GM21515 (cell line): ENCODE data around the gene MEP1A.
"Not testable (repeated sequence)": the region's sequence is repeated elsewhere in the genome, so short reads cannot be mapped to it uniquely, and the experiment has no call there.

ENCODE experiments used
- ATAC-seq: cut with Tn5 transposase; IDR thresholded peaks from one replicate; pipeline ENCODE4 v1.9.1; 2021; ENCODE audit not compliant: unreplicated experiment

MEP1A gene

DNA sequence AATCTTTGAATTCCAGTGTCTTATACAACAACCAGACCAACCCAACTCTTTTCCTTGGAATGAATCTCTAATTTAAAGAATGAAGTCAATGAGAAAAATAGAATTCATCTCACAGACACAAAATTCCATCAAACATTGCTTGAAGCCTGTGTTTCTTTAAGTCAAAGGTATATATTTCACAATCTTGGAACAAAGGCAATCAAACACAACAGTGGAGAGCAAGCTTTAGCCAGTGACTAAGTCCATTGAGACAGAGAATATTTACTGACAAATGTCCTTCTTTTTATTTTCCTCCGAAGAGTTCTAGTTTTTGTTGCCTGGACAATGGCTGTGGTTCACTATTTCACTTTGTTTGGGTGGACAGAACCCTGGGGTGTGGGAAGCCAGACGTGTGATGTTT is 35.8 kb downstream of the MEP1A start:
- no peak for ATAC-seq

DNA sequence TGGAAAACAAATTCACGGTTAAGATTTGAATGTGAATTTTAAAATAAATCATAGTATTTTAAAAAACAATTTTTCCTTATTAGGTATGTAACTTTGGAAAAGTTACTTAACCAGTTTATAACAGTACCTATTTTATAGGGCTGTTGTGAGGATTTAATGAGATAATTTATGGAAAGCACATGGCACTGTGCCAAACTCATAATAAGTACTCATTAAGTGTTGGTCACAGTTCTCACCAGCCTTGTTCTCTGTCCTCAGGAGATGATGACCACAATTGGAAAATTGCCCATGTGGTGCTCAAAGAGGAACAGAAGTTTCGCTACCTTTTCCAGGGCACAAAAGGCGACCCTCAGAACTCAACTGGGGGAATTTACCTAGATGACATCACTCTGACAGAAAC is 39.6 kb downstream of the MEP1A start:
- no peak for ATAC-seq

DNA sequence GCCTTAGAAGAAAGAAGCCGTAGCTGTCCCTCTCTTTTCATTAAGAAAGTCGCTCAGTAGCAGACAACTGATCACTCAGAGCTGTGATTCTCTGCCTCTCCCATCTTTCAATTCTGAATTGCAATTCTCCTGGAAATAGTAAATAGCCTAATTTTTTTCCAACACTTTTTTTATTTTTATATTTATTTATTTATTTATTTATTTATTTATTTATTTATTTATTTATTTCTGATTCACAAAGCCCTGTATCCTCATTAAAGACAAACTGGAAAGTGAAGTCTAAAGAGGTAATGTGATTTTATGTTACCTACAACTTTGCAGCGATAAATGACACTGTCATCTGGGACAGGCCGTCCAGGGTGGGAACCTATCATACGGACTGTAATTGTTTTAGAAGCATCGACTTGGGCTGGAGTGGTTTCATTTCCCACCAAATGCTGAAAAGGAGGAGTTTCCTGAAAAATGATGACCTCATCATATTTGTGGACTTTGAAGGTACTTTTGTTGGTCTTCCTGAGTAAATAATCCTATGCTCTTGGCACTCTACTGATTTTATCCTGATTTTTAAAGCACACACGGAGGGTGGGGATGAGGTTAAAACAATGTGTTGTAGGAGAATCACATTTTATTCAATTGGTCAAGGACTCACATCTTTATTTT is 41.2 kb downstream of the MEP1A start:
- not testable (repeated sequence) for ATAC-seq

DNA sequence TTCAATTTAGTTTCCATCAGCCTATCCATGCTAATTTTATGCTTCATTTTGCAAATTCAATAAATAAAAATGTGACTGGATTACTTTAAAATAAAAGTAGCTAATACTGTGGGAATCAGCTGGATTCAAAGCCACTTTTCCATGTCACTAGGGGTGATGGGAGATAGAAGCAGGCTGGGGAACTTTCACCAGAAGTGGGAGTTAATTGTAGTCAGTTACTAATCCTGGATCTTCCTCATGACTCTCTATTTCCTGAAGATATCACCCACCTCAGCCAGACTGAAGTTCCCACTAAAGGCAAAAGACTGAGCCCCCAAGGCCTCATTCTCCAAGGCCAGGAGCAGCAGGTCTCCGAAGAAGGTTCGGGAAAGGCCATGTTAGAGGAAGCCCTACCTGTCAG is 41.8 kb downstream of the MEP1A start:
- ATAC-seq, result not testable (repeated sequence)

DNA sequence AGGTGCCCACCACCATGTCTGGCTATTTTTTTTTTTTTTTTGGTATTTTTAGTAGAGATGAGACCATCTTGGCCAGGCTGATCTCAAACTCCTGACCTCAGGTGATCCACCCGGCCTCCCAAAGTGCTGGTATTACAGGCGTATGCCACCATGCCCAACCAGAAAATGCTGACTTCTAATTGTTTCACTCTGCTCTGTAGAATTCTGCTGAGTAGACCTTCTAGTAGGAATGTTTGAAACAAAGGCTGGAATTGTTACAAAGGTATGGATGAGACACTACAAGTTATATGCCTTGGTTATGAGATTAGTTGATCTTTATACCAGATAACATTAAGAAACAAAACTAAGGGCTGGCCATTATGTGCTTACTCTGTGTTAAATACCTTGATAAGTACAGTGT is 44.8 kb downstream of the MEP1A start:
- no peak for ATAC-seq

DNA sequence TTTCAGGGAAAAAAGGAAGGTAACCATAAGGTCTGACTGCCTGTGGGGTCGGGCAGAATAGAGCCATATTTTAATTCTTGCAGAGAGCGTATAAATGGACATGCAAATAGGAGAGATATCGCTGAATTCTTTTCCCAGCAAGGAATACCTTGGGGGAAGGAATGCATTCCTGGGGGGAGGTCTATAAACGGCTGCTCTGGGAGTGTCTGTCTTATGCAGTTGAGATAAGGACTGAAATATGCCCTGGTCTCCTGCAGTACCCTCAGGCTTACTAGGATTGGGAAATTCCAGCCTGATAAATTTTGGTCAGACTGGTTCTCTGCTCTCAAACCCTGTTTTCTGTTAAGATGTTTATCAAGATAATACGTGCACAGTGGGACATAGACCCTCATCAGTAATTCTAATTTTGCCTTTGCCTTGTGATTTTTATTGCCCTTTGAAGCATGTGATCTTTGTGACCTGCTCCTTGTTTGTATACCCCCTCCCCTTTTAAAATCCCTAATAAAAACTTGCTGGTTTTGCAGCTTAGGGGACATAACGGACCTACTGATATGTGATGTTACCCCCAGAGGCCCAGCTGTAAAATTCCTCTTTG is 49.2 kb downstream of the MEP1A start:
- not testable (repeated sequence) for ATAC-seq

DNA sequence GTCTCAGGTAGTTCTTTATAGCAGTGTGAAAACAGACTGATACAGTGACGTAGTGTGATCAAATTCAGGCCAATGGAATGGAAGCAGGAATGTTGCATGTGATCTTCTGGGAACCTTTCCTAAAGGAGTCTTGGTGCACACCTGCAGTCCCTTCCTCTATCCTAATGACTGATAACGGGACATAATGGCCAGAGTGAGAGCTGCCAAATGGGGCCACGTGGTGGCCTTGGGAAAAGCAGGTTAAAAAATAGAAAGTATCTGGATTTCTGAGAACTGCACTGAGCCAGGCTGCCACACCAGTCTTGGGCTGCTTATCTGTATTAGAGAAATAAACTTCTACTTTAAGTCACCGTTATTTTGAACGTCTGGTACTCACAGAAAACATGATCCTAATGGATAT is 51.9 kb downstream of the MEP1A start:
- no peak for ATAC-seq

DNA sequence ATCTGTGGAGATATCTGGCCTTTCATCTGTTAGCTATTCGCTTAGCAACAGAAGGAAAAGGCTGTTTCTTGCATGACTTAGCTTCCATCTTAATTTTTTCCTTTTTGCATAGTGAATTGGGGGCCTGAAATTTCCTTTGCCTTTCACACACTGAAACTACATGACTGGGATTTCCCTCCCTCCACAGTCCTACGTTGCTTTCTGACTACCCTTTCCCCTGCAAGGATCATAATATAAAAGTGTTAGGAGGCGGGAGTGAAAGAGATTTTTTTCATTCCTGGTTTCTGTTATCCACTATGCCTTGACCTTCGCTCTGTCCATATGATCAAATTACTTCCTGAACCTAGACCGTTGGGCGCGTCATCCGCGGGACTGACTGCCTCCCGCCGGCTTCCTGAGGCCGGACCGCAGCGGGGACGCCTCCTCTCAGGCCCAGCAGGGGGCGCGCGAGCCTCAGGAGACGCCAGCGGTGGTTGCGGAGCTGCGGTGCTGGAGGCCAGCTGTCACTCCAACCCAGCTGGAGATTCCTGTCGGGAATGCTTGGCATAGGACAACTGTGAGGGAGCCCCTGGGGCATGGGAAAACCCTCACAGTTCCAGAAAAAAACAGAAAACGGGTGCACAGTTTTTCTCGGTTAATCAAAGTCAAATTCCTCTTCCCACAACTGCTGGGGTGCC is 55.6 kb downstream of the MEP1A start:
- ATAC-seq, result peak; percentile 91

DNA sequence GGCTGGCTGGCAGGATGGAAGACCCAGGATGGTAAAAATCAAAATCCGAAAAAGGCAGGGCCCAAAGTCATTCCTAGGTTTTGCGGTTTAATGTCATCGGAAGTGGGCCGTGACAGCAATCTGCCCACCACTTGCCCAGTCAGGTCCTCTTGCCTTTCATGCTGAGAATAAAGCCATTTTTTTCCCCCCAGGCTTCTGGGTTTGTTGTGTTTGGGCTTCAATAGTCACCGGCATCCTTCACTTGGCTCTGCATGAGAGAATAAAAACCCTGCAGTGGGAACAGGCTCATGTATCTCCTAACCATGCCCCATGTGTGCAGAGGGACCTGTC is 56.1 kb downstream of the MEP1A start:
- no peak for ATAC-seq

DNA sequence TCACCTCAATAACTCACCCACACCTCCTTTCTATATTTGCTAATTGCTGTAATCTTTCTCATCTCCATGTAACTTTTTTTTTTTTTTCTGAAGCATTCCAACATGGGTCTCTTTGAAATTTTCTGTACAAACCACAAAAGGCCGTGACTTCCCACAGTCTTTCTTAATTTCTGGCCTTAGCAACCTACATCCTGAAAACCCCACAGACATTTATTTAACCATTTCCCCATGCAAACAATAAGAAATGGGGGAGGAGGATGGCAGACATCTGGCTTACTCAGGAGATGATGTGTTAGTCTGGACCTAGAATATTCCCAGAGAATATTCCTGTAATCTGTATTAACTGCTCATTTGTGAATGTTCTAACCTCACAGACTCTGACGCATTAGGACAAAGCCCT is 57.6 kb downstream of the MEP1A start:
- no peak for ATAC-seq

DNA sequence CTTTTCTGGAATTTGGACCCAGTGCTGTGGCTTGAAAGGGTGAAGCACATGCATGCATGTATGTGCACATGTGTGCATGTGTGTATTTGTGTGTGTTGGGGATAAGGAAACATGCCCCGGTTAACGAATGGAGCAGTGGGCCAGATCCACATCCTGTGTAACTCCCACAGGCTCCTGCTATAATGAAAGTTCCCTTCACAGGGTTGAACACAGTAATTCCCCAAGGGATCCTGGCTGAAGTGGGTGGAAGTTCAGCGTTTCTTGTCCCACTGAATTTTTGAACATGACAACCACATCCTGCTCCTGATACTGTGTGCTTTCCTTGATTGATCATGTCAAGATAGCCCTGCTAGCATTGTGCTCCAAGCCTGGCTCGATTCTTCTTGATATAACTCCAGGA is 58.4 kb downstream of the MEP1A start:
- not testable (repeated sequence) for ATAC-seq

DNA sequence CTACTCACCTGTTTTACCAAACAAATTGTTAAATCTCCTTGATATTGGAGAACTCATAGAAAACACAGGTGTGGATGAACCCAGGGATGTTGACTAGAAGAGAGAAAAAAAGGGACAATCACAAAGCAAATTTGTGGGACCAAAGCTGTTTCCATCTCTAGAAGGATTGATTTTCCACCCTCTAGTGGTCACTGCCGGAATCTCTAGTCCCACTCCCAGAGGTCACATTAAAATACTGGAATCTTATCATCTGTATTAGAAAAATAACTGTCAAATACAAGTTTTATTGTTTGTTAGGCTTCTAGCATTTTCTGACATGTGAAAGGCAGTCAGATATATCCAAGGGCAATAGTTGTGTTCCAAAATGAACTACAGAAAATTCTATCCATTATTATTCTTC is 62.8 kb downstream of the MEP1A start:
- ATAC-seq, result peak; percentile 58

DNA sequence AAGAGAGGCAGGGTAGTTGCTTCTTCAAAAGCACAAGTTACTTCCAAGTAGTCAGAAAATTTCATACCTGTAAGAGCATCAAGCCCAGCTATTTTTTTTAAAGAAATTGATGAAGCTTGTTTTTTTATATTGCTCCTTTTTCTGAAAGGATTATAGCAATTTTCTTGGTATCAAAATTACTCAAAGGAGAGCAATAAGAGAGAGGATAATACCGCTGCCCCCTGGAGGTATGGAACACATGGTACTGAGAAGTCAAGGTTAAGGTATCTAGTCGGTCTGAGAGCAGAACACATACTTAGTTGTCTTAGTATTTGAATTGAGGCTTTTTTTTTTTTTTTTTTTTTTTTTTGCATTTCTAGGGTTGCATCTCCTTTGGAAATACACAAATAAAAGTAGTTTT is 69.2 kb downstream of the MEP1A start:
- ATAC-seq, result no peak

DNA sequence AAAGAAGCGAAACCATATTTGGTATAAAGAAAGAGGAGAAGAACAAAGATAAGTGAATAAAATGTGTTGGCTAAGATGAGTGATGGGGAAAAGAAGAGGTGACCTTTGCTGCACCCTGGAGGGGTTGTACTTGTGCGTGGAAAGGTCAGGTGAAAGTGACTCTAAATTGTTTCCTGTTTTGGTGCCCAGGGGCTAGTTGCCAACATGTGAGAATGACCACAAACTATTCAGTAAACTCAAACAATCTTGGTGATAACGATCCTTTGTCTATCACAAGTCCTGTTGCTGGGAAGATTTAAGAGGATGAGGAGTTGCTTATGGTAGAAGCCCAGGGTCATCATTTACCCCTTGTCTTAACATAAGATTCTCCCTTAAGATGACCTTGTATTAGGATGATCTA is 70.6 kb downstream of the MEP1A start:
- no peak for ATAC-seq

DNA sequence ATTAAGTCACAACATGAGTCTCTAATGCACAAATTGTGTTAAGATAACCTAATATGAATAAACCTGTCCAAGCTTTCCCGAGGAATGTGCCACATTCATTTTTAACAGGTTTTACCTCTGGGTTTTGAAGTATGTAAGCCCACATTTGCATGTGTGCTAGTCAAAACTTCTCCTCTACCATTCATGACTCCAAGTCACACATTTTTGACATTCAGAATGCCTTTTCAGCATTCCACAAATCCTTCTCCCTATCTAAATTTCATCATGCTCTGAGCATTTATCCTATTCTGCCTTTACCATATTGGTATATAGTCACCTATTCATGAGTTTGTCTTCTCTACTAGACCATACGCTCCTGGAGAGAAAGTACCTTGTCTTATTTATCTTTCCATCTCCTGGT is 72.0 kb downstream of the MEP1A start:
- no peak for ATAC-seq

DNA sequence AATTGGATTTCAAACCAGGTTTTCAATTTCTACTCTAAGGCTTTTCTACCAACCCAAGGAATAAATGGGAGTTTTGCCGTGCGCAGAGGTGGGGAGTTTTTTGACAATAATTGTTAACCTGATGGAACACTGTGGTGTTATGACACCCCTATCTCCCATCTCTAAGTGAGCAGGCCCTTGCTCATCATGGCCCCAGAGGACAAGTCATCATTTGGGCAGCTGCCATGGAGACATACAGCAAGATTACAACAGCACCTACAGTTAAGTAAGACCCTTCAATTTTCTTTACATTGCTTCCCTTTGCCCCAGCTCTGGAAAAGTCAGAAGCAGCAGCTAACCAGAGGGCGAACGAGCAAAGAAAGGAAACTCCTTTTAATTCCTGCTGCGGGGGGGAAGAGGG is 74.2 kb downstream of the MEP1A start:
- ATAC-seq, result no peak

DNA sequence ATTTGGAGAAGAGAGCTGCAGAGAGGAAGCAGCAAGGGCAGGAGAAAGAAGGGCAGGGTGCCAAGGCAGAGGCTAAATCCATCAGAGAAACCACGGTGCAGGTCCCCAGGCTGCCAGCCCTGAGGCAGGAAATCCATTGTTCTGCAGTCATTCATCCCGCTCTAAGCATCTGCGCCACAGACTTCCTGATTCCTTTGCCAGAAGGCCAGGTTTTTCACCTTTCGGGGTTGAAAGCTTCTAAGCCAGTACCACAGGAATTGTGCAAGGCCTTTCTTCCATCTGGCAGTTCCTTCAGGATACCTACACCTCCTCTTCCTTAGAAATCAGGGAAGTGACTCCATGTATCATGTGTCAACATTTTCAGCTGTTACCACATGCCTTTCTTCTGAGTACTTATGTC is 82.9 kb downstream of the MEP1A start:
- no peak for ATAC-seq

DNA sequence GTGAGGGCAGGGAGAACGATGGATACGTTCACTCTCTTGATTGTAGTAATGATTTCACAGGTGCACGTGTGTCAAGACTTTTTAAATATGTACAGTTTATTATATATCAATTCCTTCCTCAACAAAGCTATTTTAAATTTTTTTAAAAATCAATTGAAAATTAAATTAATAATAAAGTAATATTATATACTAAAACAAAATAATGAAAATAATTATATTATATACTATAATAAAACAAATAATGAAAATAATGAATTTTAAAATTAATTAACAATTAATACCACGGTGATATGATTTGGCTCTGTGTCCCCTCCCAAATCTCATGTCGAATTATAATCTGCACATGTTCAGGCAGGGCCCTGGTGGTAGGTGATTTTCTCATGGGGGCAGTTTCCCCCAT is 85.8 kb downstream of the MEP1A start:
- no peak for ATAC-seq

DNA sequence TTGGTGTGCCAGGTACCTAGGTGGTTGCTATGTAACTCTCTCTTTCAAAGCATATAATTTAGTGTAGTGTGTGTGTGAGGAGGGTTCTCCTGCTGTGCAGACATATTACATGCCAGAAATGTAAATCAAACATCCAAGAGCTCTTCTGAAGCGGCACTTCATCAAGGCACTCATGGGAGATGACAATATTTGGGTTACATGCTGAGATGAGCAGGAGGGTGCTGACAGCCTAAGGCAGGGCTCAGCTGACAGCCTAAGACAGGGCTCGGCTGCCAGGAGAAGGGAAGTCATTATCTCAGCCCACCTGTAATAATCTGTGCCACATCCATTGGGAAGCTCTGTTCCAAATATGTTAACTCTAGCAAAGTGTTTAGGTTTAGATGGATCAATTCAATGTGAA is 89.5 kb downstream of the MEP1A start:
- no peak for ATAC-seq

DNA sequence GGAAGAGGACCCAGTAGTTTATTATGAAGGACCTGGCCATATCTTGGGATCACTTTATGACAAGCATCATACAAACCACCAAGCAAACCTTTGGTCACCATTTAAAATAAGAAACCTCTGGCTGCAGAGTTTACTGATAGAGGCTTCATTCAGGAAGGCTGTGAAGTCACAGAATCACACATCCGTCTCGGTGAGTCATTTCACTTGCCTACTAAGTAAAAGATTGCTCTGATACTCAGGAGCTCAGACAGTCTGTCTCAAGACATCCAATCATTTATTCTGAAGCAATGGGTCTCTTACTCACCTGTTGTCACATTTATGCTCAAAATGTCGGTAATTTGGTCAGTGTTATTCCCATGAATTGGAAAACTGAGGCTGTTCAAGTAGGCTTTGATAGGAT is 94.8 kb downstream of the MEP1A start:
- no peak for ATAC-seq

DNA sequence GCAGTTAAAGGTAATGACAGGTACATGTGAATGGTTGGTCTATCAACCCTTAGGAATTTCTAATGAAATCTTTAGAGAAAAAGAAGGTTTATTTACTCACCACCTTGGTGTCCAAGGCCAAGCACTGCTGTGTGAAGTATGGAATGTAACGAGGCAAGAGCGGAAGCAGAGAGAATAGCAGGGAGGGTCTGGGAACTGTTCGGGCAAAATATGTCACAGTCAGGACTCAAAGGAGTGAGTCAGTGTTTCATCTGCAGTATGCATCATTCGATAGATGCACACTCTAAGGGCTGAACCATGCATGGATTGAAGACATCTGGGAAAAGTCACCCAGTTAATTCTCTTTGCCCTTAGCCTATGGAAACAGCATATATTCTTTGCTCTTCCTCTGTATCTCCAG is 95.4 kb downstream of the MEP1A start:
- no peak for ATAC-seq
